ENCODE measurements around the gene MRPL50.
"Not testable (repeated sequence)": the region's sequence is repeated elsewhere in the genome, so short reads cannot be mapped to it uniquely, and the experiment has no call there.

MRPL50 gene

GRCh38 chr9:101418518-101419430, 20.4 kb upstream of the MRPL50 start:
- DNase-seq (ENCODE audit: low read depth in 2 of 3, low spot score in 1 of 3): no peak

- no peak for DNase-seq (ENCODE audit: low read depth in 2 of 3, low spot score in 1 of 3)
Observed at GRCh38 chr9:101417977-101418376, 19.6 kb upstream of the MRPL50 start.

GRCh38 chr9:101417389-101417788, 19.0 kb upstream of the MRPL50 start:
- DNase-seq (ENCODE audit: low read depth in 2 of 3, low spot score in 1 of 3): no peak

- no peak for DNase-seq (ENCODE audit: low read depth in 2 of 3, low spot score in 1 of 3)
Observed at GRCh38 chr9:101415578-101415977, 17.2 kb upstream of the MRPL50 start.

GRCh38 chr9:101414839-101415238, 16.4 kb upstream of the MRPL50 start:
- no peak for DNase-seq (ENCODE audit: low read depth in 2 of 3, low spot score in 1 of 3)

- no peak for DNase-seq (ENCODE audit: low read depth in 2 of 3, low spot score in 1 of 3)
Observed at GRCh38 chr9:101409079-101409477, 10.7 kb upstream of the MRPL50 start.

GRCh38 chr9:101408374-101409078, 10.1 kb upstream of the MRPL50 start:
- DNase-seq (ENCODE audit: low read depth in 2 of 3, low spot score in 1 of 3): no peak

GRCh38 chr9:101403516-101404285, 5.3 kb upstream of the MRPL50 start:
- DNase-seq (ENCODE audit: low read depth in 2 of 3, low spot score in 1 of 3): no peak

- DNase-seq (ENCODE audit: low read depth in 2 of 3, low spot score in 1 of 3): no peak
Observed at GRCh38 chr9:101400120-101400519, 1.7 kb upstream of the MRPL50 start.

GRCh38 chr9:101399643-101399970, 1.2 kb upstream of the MRPL50 start:
- DNase-seq (ENCODE audit: low read depth in 2 of 3, low spot score in 1 of 3): no peak

- no peak for DNase-seq (ENCODE audit: low read depth in 2 of 3, low spot score in 1 of 3)
Observed at GRCh38 chr9:101398930-101399642, 668 bp upstream of the MRPL50 start.

GRCh38 chr9:101397746-101398067, 711 bp downstream of the MRPL50 start:
- DNase-seq (ENCODE audit: low read depth in 2 of 3, low spot score in 1 of 3): no peak

- no peak for DNase-seq (ENCODE audit: low read depth in 2 of 3, low spot score in 1 of 3)
Observed at GRCh38 chr9:101394687-101395086, 3.7 kb downstream of the MRPL50 start.

GRCh38 chr9:101393135-101393534, 5.3 kb downstream of the MRPL50 start:
- DNase-seq (ENCODE audit: low read depth in 2 of 3, low spot score in 1 of 3): no peak

GRCh38 chr9:101388507-101388993, 9.9 kb downstream of the MRPL50 start:
- DNase-seq (ENCODE audit: low read depth in 2 of 3, low spot score in 1 of 3): no peak

- no peak for DNase-seq (ENCODE audit: low read depth in 2 of 3, low spot score in 1 of 3)
Observed at GRCh38 chr9:101387871-101388506, 10.4 kb downstream of the MRPL50 start.

- not testable (repeated sequence) for DNase-seq (ENCODE audit: low read depth in 2 of 3, low spot score in 1 of 3)
Observed at GRCh38 chr9:101384873-101385536, 13.4 kb downstream of the MRPL50 start, which contains the start of gene BAAT. BAAT (minus strand) TSS chr9:101385006; CDS start chr9:101371404, 13,602 bp downstream.

GRCh38 chr9:101383361-101383760, 15.1 kb downstream of the MRPL50 start:
- no peak for DNase-seq (ENCODE audit: low read depth in 2 of 3, low spot score in 1 of 3)

GRCh38 chr9:101381833-101382342, 16.5 kb downstream of the MRPL50 start:
- no peak for DNase-seq (ENCODE audit: low read depth in 2 of 3, low spot score in 1 of 3)

GRCh38 chr9:101381118-101381517, 17.3 kb downstream of the MRPL50 start:
- DNase-seq (ENCODE audit: low read depth in 2 of 3, low spot score in 1 of 3): no peak
